NCI-H748 (cell line): Measurements from ENCODE around the gene FAM114A2.

Source experiments
- DNase-seq: peaks from one replicate; lab custom pipeline; 2025; ENCODE audit not compliant: unreplicated experiment; lab: John Stamatoyannopoulos, UW

Gene FAM114A2

GRCh38 chr5:153952057-153952456 lies 86.7 kb downstream of the FAM114A2 start:
- DNase-seq: no peak

- DNase-seq: no peak
Observed at GRCh38 chr5:153941265-153941664, 97.4 kb downstream of the FAM114A2 start.
